ENCODE measurements around the gene NDRG3. TPM values are rescaled to one million over a fixed set of nuclear protein-coding genes. Genes with fewer than 3 reads are reported as not detected.

The NDRG3 gene
- total RNA-seq, 1 experiment from 2014 or later = 23.6 TPM

DNA sequence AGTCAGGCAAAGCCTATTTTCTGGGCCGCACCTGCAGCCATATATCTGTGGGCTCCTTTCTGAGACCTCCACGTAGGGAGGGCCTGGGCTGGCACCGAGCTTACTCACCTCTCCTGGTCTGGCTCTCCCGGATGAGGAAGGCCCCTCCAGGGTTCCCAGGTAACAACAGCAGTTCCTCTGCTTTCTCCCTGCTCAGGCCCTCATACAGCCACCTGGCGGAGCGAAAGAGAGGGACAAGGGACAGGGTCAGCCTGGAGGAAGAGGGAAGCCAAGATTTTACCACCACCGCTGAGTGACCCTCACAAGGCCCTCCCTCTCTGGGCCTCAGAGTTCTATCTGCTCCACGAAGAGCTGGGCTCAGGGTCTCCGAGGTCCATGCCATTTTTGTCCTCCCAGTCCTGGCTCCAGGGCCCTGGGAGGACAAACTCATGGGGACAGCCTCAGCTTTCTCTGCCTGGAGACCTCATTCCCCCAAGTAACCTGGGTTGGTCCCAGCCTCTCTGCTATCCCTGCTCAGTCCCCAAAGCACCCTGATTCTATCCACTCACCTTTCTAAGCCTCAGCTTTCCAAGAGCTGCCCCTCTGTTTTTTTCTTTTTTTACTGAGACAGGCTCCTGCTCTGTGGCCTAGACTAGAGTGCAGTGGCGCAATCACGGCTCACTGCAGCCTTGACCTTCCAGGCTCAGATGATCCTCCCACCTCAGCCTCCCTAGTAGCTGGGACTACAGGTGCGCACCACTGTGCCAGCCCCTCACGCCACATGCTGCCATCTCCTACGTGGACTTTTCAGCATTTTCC, 113.2 kb downstream of the NDRG3 start:
- no CpG with 5 or more reads among the region's 14 CpGs for WGBS (ENCODE audit: extremely low coverage, insufficient read length, low lambda C conversion rate)
- Histone ChIP-seq H3K23ac (ENCODE audit: insufficient read length, low read depth, low read length) (no peak overlapping the region), H2AK5ac (ENCODE audit: insufficient read length, low read length) (no peak overlapping the region), H3K23me2 (ENCODE audit: insufficient read length, low read depth, low read length, poor library complexity, severe bottlenecking) (no peaks in the 10 kb centered on the region), H3K9ac (ENCODE audit: extremely low read depth, insufficient read length, low read length) (no peak overlapping the region), H3K27ac (ENCODE audit: insufficient read length, low read depth, low read length) (no peak overlapping the region), H2BK12ac (ENCODE audit: insufficient read length, low read depth, low read length) (no peak overlapping the region), H3K56ac (ENCODE audit: insufficient read length, low read depth, low read length) (no peak overlapping the region), H4K5ac (ENCODE audit: insufficient read length, low read depth, low read length) (no peak overlapping the region), H2BK5ac (ENCODE audit: insufficient read length, low read length) (no peak overlapping the region), H2BK20ac (ENCODE audit: low read depth, low read length, poor library complexity, severe bottlenecking) (no peak overlapping the region), H3K4me1 (ENCODE audit: insufficient read depth, low read length) (no peaks in the 10 kb centered on the region; the same call in 1 of the 2 replicates), H3K79me1 (ENCODE audit: insufficient read depth, low read depth, low read length, poor library complexity, severe bottlenecking) (no peaks in the 10 kb centered on the region), H4K8ac (replicated peaks; ENCODE audit: insufficient read length, low read depth, low read length) (no peak overlapping the region), H3K9me3 (ENCODE audit: control insufficient read depth, low read depth, low read length) (no peaks in the 10 kb centered on the region), H2AFZ (ENCODE audit: low read length) (no peak overlapping the region), H3K14ac (ENCODE audit: insufficient read depth, low read length) (no peak overlapping the region; the same call in 1 of the 2 replicates), H4K91ac (ENCODE audit: insufficient read length, low read depth, low read length) (no peak overlapping the region), H3K18ac (ENCODE audit: insufficient read length, low read depth, low read length) (no peak overlapping the region), H2BK15ac (ENCODE audit: low read depth, low read length) (no peak overlapping the region), H2BK120ac (ENCODE audit: low read depth, low read length, poor library complexity, severe bottlenecking) (no peak overlapping the region), H3K4ac (ENCODE audit: low read depth, low read length) (no peak overlapping the region), H3K79me2 (ENCODE audit: insufficient read depth, low read length) (no peaks in the 10 kb centered on the region), H3T11ph (ENCODE audit: low read length) (no peak overlapping the region), H3K4me2 (ENCODE audit: insufficient read depth, insufficient read length, low read length) (no peak overlapping the region), H4K20me1 (ENCODE audit: control insufficient read depth, insufficient read depth, insufficient read length) (no peaks in the 10 kb centered on the region), H3K27me3 (ENCODE audit: insufficient read depth, low read length) (no peaks in the 10 kb centered on the region)
- Mint-ChIP-seq H3K36me3 (ENCODE audit: insufficient read depth in 1 of 3, low read depth in 3 of 3) (no peaks in the 10 kb centered on the region), H3K4me3 (no peak overlapping the region), H3K9me3 (no peaks in the 10 kb centered on the region), H3K27ac (no peak overlapping the region; a peak in 2 of 7 replicates), H3K4me1 (peaks cover 6 to 8% of the 10 kb centered on the region in 2 experiments; a peak in 3 of 4 replicates), H3K27me3 (ENCODE audit: low read depth) (no peaks in the 10 kb centered on the region)
- TF ChIP-seq CTCF (conservative IDR thresholded peaks at IDR 0.05) = peak; percentile 66
- peak; percentile 86 for DNase-seq
